ENCODE data around the gene RHOG. TPM values are rescaled to one million over a fixed set of nuclear protein-coding genes. Genes with fewer than 3 reads are reported as not detected.

RHOG gene
- total and polyA plus RNA-seq, 2 donors (not counting 1 experiment from before 2014, with no cell fraction given) = 10.9 to 53.1 TPM

DNA sequence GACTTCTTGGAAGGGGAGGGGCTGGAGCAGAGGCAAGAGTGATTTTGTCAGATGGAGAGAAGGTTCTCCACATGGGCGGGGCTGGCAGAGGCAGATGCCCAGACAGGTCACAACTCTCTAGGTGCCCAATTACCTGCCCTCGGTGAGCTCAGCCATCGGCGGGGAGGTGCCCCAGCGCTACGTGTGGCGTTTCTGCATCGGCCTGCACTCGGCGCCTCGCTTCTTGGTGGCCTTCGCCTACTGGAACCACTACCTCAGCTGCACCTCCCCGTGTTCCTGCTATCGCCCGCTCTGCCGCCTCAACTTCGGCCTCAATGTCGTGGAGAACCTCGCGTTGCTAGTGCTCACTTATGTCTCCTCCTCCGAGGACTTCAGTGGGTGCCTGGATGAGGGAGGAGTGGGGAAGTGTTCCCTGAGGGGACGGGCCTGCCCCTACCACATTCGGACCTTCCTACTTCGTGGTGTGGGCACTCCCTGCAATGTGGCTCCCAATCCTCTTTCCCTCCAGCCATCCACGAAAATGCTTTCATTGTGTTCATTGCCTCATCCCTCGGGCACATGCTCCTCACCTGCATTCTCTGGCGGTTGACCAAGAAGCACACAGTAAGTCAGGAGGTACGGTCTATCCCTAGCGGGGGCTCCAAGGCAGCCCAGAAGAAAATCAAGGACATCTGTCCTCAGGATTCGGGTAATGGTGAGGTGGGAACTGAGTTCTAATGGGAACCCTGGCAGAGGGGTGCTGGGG lies 16.8 kb downstream of the RHOG start:
- Histone ChIP-seq H3K36me3 (ENCODE audit: control insufficient read depth, insufficient read depth, low read length) (peaks cover 5% of the 10 kb centered on the region), H3K9me3 (ENCODE audit: control insufficient read depth, insufficient read depth, low read depth, low read length) (no peaks in the 10 kb centered on the region), H3K4me3 (replicated peaks in 1 of 4; ENCODE audit: control extremely low read depth in 1 of 4, insufficient read depth in 1 of 4, low read depth in 3 of 4, low read length in 4 of 4) (no peak overlapping the region), H4K20me1 (ENCODE audit: control insufficient read depth, extremely low read depth, insufficient read depth, low read length) (no peaks in the 10 kb centered on the region), H3K9ac (ENCODE audit: insufficient read depth, low read length) (no peak overlapping the region), H3K4me2 (ENCODE audit: extremely low read depth, insufficient read depth, low read length) (no peak overlapping the region), H3K27me3 (ENCODE audit: control insufficient read depth, insufficient read depth, low read length) (no peaks in the 10 kb centered on the region), H3K79me2 (ENCODE audit: control insufficient read depth, insufficient read depth, low read length) (peaks cover 1% of the 10 kb centered on the region), H3K27ac (ENCODE audit: insufficient read depth, low read length) (no peak overlapping the region), H3K4me1 (ENCODE audit: control insufficient read depth, extremely low read depth, insufficient read depth, low read length) (no peaks in the 10 kb centered on the region), H2AFZ (ENCODE audit: low read length) (no peak overlapping the region)
- TF ChIP-seq, protein P1, sequence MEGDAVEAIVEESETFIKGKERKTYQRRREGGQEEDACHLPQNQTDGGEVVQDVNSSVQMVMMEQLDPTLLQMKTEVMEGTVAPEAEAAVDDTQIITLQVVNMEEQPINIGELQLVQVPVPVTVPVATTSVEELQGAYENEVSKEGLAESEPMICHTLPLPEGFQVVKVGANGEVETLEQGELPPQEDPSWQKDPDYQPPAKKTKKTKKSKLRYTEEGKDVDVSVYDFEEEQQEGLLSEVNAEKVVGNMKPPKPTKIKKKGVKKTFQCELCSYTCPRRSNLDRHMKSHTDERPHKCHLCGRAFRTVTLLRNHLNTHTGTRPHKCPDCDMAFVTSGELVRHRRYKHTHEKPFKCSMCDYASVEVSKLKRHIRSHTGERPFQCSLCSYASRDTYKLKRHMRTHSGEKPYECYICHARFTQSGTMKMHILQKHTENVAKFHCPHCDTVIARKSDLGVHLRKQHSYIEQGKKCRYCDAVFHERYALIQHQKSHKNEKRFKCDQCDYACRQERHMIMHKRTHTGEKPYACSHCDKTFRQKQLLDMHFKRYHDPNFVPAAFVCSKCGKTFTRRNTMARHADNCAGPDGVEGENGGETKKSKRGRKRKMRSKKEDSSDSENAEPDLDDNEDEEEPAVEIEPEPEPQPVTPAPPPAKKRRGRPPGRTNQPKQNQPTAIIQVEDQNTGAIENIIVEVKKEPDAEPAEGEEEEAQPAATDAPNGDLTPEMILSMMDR (conservative IDR thresholded peaks at IDR 0.05 in 1 of 2, IDR thresholded peaks at IDR 0.05 in 1 of 2; ENCODE audit: low read depth in 1 of 2, low read length in 2 of 2) = no peak
- TF ChIP-seq EZH2 (IDR thresholded peaks at IDR 0.05; ENCODE audit: low read length, missing control alignments) = no peak
- no peak for DNase-seq (ENCODE audit: low read depth in 2 of 2)

DNA sequence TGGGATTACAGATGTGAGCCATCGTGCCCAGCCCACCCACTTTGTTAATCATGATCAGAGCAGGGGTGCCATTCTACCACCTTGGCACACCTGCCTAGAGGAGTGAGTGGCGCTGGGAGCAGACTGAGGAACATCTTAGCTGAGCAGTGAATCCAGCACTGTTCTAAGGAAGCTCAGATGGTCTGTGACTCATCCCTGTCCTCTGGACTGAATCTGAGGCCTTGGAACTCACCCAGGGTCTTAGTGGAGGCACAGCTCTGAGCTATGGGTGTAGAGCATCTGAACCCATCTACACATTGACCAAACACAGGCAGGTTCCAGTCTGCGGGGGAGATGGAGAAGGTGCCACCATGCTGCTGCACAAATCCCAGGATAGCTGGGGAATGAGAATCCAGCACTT lies 17.5 kb downstream of the RHOG start:
- no peak overlapping the region for H3K4me3 ChIP-seq (replicated peaks in 1 of 4; ENCODE audit: control extremely low read depth in 1 of 4, insufficient read depth in 1 of 4, low read depth in 3 of 4, low read length in 4 of 4)
- peak; percentile 73 to 74 for DNase-seq (ENCODE audit: low read depth in 2 of 2)
- H3K27ac ChIP-seq (ENCODE audit: insufficient read depth, low read length) = no peak overlapping the region
- H3K4me2 ChIP-seq (ENCODE audit: extremely low read depth, insufficient read depth, low read length) = no peak overlapping the region
- no peaks in the 10 kb centered on the region for H4K20me1 ChIP-seq (ENCODE audit: control insufficient read depth, extremely low read depth, insufficient read depth, low read length)
- H3K4me1 ChIP-seq (ENCODE audit: control insufficient read depth, extremely low read depth, insufficient read depth, low read length) = no peaks in the 10 kb centered on the region
- peaks cover 1% of the 10 kb centered on the region for H3K79me2 ChIP-seq (ENCODE audit: control insufficient read depth, insufficient read depth, low read length)
- H3K9ac ChIP-seq (ENCODE audit: insufficient read depth, low read length) = no peak overlapping the region
- H3K27me3 ChIP-seq (ENCODE audit: control insufficient read depth, insufficient read depth, low read length) = no peaks in the 10 kb centered on the region
- H2AFZ ChIP-seq (ENCODE audit: low read length) = no peak overlapping the region
- H3K36me3 ChIP-seq (ENCODE audit: control insufficient read depth, insufficient read depth, low read length) = peaks cover 5% of the 10 kb centered on the region
- no peaks in the 10 kb centered on the region for H3K9me3 ChIP-seq (ENCODE audit: control insufficient read depth, insufficient read depth, low read depth, low read length)
- TF ChIP-seq EZH2 (IDR thresholded peaks at IDR 0.05; ENCODE audit: low read length, missing control alignments) = no peak
- TF ChIP-seq, protein P1 (conservative IDR thresholded peaks at IDR 0.05 in 1 of 2, IDR thresholded peaks at IDR 0.05 in 1 of 2; ENCODE audit: low read depth in 1 of 2, low read length in 2 of 2) = no peak

DNA sequence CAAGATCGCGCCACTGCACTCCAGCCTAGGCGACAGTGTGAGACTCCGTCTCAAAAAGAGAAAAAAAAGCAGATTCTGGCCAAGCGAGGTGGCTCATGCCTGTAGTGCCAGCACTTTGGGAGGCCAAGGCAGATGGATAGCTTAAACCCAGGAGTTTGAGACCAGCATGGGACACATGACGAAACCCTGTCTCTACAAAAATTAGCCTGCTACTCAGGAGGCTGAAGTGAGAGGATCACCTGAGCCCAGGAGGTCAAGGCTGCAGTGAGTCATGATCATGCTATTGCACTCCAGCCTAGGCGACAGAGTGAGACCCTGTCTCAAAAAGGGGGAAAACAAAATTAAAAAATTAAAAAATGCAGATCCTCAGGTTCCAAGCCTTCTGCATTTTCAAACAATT lies 18.4 kb downstream of the RHOG start:
- Histone ChIP-seq H3K27me3 (ENCODE audit: control insufficient read depth, insufficient read depth, low read length) (no peaks in the 10 kb centered on the region), H3K4me2 (ENCODE audit: extremely low read depth, insufficient read depth, low read length) (no peak overlapping the region), H3K4me3 (replicated peaks in 1 of 4; ENCODE audit: control extremely low read depth in 1 of 4, insufficient read depth in 1 of 4, low read depth in 3 of 4, low read length in 4 of 4) (no peak overlapping the region), H2AFZ (ENCODE audit: low read length) (no peak overlapping the region), H3K9ac (ENCODE audit: insufficient read depth, low read length) (no peak overlapping the region), H3K79me2 (ENCODE audit: control insufficient read depth, insufficient read depth, low read length) (no peaks in the 10 kb centered on the region), H3K4me1 (ENCODE audit: control insufficient read depth, extremely low read depth, insufficient read depth, low read length) (no peaks in the 10 kb centered on the region), H3K9me3 (ENCODE audit: control insufficient read depth, insufficient read depth, low read depth, low read length) (no peaks in the 10 kb centered on the region), H3K36me3 (ENCODE audit: control insufficient read depth, insufficient read depth, low read length) (no peaks in the 10 kb centered on the region), H3K27ac (ENCODE audit: insufficient read depth, low read length) (no peak overlapping the region), H4K20me1 (ENCODE audit: control insufficient read depth, extremely low read depth, insufficient read depth, low read length) (no peaks in the 10 kb centered on the region)
- TF ChIP-seq, protein P1 (conservative IDR thresholded peaks at IDR 0.05 in 1 of 2, IDR thresholded peaks at IDR 0.05 in 1 of 2; ENCODE audit: low read depth in 1 of 2, low read length in 2 of 2) = no peak
- no peak for TF ChIP-seq EZH2 (IDR thresholded peaks at IDR 0.05; ENCODE audit: low read length, missing control alignments)
- DNase-seq (ENCODE audit: low read depth in 2 of 2) = no peak

Data from fibroblast of lung (primary cell).